LNCAP (cell line): ENCODE results near the gene TMEM39B.

Experiments
- TF ChIP-seq, protein P1 (sequence below): fragments of 450-650 bp; IDR thresholded peaks from 2 replicates; pipeline ENCODE4 v1.5.1; 2017; ENCODE audit warnings: mild to moderate bottlenecking

The TMEM39B gene

DNA sequence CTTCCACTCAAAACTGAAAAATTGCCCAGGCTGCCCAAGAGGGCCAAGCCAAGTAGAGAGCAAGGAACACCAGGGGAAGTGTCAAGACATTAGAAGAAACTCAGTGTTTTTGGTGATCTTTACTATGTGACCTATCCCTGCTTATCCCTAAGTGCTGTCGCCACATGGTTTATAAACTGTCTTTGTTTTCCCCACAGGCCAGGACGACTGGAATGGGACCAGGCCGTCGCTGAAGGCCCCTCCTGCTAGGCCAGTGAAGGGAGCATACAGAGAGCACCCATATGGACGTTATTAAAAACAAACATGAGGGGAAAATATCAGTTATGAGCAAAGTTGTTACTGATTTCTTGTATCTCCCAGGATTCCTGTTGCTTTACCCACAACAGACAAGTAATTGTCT lies 30.4 kb upstream of the TMEM39B start:
- TF ChIP-seq, protein P1, sequence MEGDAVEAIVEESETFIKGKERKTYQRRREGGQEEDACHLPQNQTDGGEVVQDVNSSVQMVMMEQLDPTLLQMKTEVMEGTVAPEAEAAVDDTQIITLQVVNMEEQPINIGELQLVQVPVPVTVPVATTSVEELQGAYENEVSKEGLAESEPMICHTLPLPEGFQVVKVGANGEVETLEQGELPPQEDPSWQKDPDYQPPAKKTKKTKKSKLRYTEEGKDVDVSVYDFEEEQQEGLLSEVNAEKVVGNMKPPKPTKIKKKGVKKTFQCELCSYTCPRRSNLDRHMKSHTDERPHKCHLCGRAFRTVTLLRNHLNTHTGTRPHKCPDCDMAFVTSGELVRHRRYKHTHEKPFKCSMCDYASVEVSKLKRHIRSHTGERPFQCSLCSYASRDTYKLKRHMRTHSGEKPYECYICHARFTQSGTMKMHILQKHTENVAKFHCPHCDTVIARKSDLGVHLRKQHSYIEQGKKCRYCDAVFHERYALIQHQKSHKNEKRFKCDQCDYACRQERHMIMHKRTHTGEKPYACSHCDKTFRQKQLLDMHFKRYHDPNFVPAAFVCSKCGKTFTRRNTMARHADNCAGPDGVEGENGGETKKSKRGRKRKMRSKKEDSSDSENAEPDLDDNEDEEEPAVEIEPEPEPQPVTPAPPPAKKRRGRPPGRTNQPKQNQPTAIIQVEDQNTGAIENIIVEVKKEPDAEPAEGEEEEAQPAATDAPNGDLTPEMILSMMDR = no peak

DNA sequence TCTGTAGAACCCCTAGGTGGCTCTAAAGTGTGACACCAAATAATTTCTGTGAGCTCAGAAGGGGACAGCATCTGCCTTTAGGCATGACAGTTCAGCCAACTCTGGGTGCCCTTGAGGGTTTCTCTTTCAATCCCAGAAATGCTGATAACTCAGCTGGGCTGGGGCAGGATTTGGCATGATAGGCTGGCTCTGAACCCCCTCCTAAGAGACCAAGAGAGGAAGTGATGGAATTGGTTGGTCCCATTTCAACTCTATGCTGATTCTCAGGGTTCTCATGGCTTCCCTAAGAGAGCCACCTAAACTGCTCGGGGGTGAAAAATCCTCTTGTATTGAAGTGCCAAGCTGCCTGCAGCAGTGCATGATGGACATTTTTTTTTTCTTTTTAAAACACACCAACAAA lies 28.5 kb upstream of the TMEM39B start:
- TF ChIP-seq, protein P1 = no peak

DNA sequence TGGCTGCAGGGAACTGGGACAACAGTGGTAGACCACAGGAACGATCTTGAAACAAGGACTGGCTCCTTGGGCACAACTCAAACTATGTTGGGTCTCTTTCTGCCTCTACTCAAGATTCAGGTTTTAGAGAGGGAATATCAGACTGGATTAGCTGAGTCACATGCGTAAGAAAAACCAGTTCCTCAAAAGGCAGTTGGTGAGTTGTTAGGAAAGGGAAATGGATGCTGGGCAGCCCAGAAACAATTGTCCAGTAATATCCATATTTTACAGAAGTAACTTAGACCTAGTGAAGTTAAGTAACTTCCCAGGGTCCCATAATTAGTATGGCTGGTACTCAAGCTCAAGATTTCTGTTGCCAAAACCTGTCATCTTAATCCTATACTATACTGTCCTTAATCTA lies 27.0 kb upstream of the TMEM39B start:
- TF ChIP-seq, protein P1 = no peak

DNA sequence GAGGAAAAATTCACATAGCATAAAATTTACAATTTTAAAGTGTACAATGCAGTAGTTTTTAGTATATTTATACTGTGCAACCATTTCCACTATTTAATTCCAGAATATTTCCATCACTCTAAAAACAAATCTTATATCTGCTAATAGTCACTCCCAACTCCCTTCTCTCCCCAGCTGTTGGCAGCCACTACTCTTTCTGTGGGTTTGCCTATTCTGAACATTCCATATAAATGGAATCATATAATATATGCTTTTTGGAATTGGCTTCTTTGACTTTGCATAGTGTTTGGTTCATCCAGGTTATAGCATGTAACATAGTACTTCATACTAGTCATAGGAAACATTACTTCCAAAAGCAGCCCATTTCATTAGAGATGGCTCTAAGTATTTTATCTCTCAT lies 25.0 kb upstream of the TMEM39B start:
- TF ChIP-seq, protein P1 = no peak

DNA sequence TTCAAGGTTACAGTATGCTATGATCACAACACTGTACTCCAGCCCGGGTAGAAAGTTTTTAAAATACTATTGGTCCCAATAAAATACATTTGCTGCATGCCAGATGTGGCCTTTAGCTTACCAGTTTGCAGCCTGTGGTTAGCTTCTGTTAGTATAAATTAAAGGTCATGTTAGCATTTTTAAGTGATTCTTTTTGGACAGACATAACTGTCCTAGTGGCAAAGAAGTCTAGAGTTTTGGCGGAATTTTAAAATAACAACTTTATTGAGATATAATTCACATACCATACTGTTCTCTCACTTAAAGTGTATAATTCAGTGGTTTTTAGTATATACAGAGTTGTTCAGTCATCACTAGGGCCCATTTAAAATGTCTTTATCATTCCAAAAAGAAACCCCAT lies 24.3 kb upstream of the TMEM39B start:
- TF ChIP-seq, protein P1 = no peak

DNA sequence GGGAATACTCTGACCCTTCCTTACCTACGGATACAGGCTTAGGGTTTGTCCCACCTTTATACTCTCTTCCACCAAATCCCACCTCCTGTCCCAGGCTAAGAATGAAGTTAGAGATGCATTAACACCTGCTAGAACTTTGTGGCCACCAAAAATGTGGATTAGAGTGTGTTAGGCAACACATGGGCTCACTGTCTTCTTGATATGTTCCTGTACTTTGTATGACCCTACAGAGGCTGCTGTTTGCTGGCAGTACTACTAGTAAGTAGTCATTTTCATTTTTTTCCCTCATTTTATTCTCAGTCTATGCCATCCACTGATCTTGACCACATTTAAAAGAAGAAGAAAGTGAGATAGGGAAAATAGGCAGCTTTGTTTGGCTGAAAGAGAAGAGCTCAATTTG lies 21.0 kb upstream of the TMEM39B start:
- TF ChIP-seq, protein P1 = no peak

DNA sequence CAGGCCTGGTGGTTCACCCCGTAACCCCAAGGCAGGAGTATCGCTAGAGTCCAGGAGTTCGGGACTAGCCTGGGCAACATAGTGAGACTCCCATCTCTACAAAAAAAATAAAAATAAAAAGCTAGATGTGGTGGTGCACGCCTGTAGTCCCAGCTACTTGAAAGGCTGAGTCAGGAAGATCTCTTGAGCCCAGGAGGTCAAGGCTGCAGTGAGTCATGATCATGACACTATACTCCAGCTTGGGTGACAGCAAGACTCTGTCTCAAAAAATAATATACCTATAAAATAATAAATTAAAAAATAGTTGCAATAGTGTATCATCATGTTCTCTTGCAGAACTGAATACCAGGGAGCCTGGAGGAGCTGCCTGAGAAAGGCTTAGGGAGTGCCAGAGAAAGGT lies 19.9 kb upstream of the TMEM39B start:
- TF ChIP-seq, protein P1 = no peak

DNA sequence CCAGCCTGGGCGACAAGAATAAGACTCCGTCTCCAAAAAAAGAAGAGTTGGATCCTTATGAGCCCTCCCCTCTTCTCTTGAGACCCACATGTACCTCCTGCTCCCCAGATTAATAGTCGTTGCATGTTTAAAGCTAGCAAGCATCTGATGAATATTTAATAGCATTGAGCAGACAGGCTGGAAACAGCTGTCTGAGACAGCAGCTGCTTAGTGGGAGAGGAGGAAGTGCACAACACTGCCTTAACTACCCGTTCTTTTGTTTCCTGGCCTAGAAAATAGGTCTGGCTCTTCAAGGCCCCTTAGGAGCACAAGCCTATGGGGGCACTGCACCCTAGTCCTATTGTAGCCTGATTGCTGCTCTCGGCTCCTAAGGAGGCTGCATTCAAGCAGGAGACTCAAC lies 17.3 kb upstream of the TMEM39B start:
- TF ChIP-seq, protein P1 = no peak
